HepG2 (cell line): ENCODE data around the gene PTGES3. TPM values are rescaled to one million over a fixed set of nuclear protein-coding genes. Genes with fewer than 3 reads are reported as not detected.

Source experiments
- BORCS8-MEF2B ChIP-seq: sonication (generic); formaldehyde crosslinking; IDR thresholded peaks from 2 replicates; pipeline ENCODE4 v1.8.0; 2022; ENCODE audit warnings: mild to moderate bottlenecking, missing genetic modification reagents
- ISX ChIP-seq: sonication (generic); formaldehyde crosslinking; conservative IDR thresholded peaks from 2 replicates; pipeline ENCODE4 v1.5.0; 2020; ENCODE audit warnings: missing genetic modification reagents
- JARID2 ChIP-seq: sonication (generic); formaldehyde crosslinking; IDR thresholded peaks from 2 replicates; pipeline ENCODE4 v1.8.1; 2023; ENCODE audit warnings: missing genetic modification reagents, inconsistent platforms; ENCODE audit not compliant: insufficient replicate concordance
- MIER3 ChIP-seq: IDR thresholded peaks from 2 replicates; pipeline ENCODE4 v1.6.1; 2016; ENCODE audit warnings: missing compliant biosample characterization, borderline replicate concordance
- PHF20 ChIP-seq: sonication (generic); formaldehyde crosslinking; IDR thresholded peaks from 2 replicates; pipeline ENCODE4 v1.5.0; 2020; ENCODE audit warnings: mild to moderate bottlenecking, missing genetic modification reagents
- SP1 ChIP-seq, 2 experiments: fragments of 450-650 bp in 1 of 2; sonication (generic) in 1 of 2; formaldehyde crosslinking in 1 of 2; IDR thresholded peaks; 2 replicates each; pipeline versions ENCODE4 v1.4.0 to v1.6.1; 2016 to 2020; ENCODE audit warnings: missing genetic modification reagents in 1 of 2
- ZNF12 ChIP-seq: sonication (generic); formaldehyde crosslinking; IDR thresholded peaks from 2 replicates; pipeline ENCODE4 v1.5.0; 2020; ENCODE audit warnings: missing genetic modification reagents
- ZNF383 ChIP-seq: sonication (generic); formaldehyde crosslinking; IDR thresholded peaks from 2 replicates; pipeline ENCODE4 v1.4.0; 2020; ENCODE audit warnings: missing genetic modification reagents, mild to moderate bottlenecking, borderline replicate concordance
- ZNF776 ChIP-seq: sonication (generic); formaldehyde crosslinking; IDR thresholded peaks from 2 replicates; pipeline ENCODE4 v1.4.0; 2020; ENCODE audit warnings: mild to moderate bottlenecking, missing genetic modification reagents
- ZNF792 ChIP-seq: IDR thresholded peaks from 2 replicates; pipeline ENCODE4 v1.6.1; 2016
- polyA plus RNA-seq, 8 experiments: library from polyadenylated mRNA; depleted of rRNA in 3 of 8; stranded (reverse) in 7 of 8; unstranded in 1 of 8; fragments of >200 nt; fragmentation: Illumina TruSeq in 4 of 8; extraction: Trizol in 4 of 8; gene quantifications; 2 replicates each; pipeline versions ENCODE4 v1.2.1 to v1.2.3, GENCODE V29; 2011 to 2016; ENCODE audit warnings: low read depth in 4 of 8, missing spikeins in 1 of 8, mixed read lengths in 1 of 8; ENCODE audit not compliant: insufficient read depth in 1 of 8
- total RNA-seq, 5 experiments: library from RNA; depleted of rRNA; stranded (reverse); fragments of >200 nt; fragmentation: Illumina TruSeq; extraction: Trizol; gene quantifications; 2 replicates each; pipeline ENCODE4 v1.2.3, GENCODE V29; 2016; ENCODE audit warnings: low read depth in 1 of 5
- TF ChIP-seq, protein P1 (sequence below): sonication (generic); formaldehyde crosslinking; IDR thresholded peaks from 2 replicates; pipeline ENCODE4 v1.4.0; 2020; ENCODE audit warnings: missing genetic modification reagents
- TF ChIP-seq, protein P2 (sequence below): sonication (generic); formaldehyde crosslinking; IDR thresholded peaks from 2 replicates; pipeline ENCODE4 v1.4.0; 2020; ENCODE audit warnings: missing genetic modification reagents
- TF ChIP-seq, protein P3 (sequence below): sonication (generic); formaldehyde crosslinking; conservative IDR thresholded peaks from 2 replicates; pipeline ENCODE4 v1.8.0; 2022; ENCODE audit warnings: low read depth, missing genetic modification reagents
- TF ChIP-seq, protein P4 (sequence below): sonication (generic); formaldehyde crosslinking; IDR thresholded peaks from 2 replicates; pipeline ENCODE4 v1.4.0; 2020; ENCODE audit warnings: missing genetic modification reagents
- TF ChIP-seq, protein P5 (sequence below): sonication (generic); formaldehyde crosslinking; IDR thresholded peaks from 2 replicates; pipeline ENCODE4 v1.4.0; 2020; ENCODE audit warnings: missing genetic modification reagents
- TF ChIP-seq, protein P6 (sequence below): sonication (generic); formaldehyde crosslinking; IDR thresholded peaks from 2 replicates; pipeline ENCODE4 v1.4.0; 2020; ENCODE audit warnings: missing genetic modification reagents

The PTGES3 gene
- total and polyA plus RNA-seq, 2 of the 13 experiments (the other 11 are each of a cell fraction or from before 2014, with no cell fraction given), result 54.4 to 159 TPM

DNA sequence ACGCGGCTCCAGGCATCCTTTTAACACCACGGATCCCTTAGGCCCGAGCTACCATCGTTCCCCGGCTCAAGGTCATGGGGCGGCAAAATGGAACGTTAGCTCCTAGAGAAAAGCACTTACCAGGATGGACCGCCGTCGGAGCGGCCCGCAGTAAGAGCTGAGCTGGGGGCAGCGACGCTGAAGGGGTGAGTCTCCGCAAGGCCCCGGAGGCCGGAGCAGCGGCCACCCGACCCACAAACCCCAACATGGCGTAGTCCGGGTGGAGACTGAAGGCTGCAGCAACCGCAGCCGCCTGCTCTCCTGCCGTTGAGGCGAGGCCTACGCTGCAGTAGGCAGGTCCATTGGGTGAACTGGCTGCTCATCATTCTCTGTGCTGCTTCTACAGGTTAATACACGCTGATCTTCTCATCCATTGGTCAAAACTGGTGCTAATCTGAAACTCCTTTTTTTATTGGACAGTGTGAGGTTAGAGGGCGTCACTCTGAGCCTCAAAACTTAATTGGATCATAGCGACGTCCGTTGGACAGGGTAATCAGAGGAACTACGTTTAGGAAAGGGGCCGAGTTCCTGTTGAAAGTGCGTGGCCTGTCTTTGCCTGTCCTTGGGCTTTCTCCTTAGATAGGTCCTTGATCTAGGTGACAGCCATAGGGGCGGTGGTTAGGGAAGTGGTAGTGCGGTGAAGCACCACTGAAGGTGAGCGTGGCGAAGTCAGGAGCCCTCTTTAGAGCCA lies 42.2 kb downstream of the PTGES3 start, which contains the start of gene ATP5F1B (continued):
- TF ChIP-seq, protein P1, sequence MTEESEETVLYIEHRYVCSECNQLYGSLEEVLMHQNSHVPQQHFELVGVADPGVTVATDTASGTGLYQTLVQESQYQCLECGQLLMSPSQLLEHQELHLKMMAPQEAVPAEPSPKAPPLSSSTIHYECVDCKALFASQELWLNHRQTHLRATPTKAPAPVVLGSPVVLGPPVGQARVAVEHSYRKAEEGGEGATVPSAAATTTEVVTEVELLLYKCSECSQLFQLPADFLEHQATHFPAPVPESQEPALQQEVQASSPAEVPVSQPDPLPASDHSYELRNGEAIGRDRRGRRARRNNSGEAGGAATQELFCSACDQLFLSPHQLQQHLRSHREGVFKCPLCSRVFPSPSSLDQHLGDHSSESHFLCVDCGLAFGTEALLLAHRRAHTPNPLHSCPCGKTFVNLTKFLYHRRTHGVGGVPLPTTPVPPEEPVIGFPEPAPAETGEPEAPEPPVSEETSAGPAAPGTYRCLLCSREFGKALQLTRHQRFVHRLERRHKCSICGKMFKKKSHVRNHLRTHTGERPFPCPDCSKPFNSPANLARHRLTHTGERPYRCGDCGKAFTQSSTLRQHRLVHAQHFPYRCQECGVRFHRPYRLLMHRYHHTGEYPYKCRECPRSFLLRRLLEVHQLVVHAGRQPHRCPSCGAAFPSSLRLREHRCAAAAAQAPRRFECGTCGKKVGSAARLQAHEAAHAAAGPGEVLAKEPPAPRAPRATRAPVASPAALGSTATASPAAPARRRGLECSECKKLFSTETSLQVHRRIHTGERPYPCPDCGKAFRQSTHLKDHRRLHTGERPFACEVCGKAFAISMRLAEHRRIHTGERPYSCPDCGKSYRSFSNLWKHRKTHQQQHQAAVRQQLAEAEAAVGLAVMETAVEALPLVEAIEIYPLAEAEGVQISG, result peak; percentile 79
- TF ChIP-seq ZNF776 (CRISPR knock-in tag), result 0 out of 2 replicates have a peak, but pooled peaks have one; percentile 7
- TF ChIP-seq ZNF383 (CRISPR knock-in tag), result no peak; the same call in 1 of the 2 replicates
- 0 out of 2 replicates have a peak, but pooled peaks have one; percentile 43 for TF ChIP-seq BORCS8-MEF2B (CRISPR knock-in tag)
- no peak for TF ChIP-seq ISX (CRISPR knock-in tag)
- peak; percentile 68; the same call in 1 of the 2 replicates for TF ChIP-seq MIER3 (CRISPR knock-in tag)
- TF ChIP-seq PHF20 (CRISPR knock-in tag), result peak; percentile 77
- TF ChIP-seq JARID2, result no peak
- TF ChIP-seq, protein P2, sequence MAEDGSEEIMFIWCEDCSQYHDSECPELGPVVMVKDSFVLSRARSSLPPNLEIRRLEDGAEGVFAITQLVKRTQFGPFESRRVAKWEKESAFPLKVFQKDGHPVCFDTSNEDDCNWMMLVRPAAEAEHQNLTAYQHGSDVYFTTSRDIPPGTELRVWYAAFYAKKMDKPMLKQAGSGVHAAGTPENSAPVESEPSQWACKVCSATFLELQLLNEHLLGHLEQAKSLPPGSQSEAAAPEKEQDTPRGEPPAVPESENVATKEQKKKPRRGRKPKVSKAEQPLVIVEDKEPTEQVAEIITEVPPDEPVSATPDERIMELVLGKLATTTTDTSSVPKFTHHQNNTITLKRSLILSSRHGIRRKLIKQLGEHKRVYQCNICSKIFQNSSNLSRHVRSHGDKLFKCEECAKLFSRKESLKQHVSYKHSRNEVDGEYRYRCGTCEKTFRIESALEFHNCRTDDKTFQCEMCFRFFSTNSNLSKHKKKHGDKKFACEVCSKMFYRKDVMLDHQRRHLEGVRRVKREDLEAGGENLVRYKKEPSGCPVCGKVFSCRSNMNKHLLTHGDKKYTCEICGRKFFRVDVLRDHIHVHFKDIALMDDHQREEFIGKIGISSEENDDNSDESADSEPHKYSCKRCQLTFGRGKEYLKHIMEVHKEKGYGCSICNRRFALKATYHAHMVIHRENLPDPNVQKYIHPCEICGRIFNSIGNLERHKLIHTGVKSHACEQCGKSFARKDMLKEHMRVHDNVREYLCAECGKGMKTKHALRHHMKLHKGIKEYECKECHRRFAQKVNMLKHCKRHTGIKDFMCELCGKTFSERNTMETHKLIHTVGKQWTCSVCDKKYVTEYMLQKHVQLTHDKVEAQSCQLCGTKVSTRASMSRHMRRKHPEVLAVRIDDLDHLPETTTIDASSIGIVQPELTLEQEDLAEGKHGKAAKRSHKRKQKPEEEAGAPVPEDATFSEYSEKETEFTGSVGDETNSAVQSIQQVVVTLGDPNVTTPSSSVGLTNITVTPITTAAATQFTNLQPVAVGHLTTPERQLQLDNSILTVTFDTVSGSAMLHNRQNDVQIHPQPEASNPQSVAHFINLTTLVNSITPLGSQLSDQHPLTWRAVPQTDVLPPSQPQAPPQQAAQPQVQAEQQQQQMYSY (CRISPR knock-in tag), result no peak
- peak; percentile 44; the same call in 1 of the 2 replicates for TF ChIP-seq ZNF12 (CRISPR knock-in tag)
- TF ChIP-seq, protein P3, sequence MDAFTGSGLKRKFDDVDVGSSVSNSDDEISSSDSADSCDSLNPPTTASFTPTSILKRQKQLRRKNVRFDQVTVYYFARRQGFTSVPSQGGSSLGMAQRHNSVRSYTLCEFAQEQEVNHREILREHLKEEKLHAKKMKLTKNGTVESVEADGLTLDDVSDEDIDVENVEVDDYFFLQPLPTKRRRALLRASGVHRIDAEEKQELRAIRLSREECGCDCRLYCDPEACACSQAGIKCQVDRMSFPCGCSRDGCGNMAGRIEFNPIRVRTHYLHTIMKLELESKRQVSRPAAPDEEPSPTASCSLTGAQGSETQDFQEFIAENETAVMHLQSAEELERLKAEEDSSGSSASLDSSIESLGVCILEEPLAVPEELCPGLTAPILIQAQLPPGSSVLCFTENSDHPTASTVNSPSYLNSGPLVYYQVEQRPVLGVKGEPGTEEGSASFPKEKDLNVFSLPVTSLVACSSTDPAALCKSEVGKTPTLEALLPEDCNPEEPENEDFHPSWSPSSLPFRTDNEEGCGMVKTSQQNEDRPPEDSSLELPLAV, result no peak
- TF ChIP-seq, protein P4, sequence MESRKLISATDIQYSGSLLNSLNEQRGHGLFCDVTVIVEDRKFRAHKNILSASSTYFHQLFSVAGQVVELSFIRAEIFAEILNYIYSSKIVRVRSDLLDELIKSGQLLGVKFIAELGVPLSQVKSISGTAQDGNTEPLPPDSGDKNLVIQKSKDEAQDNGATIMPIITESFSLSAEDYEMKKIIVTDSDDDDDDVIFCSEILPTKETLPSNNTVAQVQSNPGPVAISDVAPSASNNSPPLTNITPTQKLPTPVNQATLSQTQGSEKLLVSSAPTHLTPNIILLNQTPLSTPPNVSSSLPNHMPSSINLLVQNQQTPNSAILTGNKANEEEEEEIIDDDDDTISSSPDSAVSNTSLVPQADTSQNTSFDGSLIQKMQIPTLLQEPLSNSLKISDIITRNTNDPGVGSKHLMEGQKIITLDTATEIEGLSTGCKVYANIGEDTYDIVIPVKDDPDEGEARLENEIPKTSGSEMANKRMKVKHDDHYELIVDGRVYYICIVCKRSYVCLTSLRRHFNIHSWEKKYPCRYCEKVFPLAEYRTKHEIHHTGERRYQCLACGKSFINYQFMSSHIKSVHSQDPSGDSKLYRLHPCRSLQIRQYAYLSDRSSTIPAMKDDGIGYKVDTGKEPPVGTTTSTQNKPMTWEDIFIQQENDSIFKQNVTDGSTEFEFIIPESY (CRISPR knock-in tag), result no peak
- TF ChIP-seq, protein P5, sequence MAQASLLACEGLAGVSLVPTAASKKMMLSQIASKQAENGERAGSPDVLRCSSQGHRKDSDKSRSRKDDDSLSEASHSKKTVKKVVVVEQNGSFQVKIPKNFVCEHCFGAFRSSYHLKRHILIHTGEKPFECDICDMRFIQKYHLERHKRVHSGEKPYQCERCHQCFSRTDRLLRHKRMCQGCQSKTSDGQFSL, result no peak
- peak; percentile 78; the same call in 1 of the 2 replicates for TF ChIP-seq ZNF792 (CRISPR knock-in tag)
- TF ChIP-seq SP1 (IDR thresholded peaks at IDR 0.05), result no peak
- TF ChIP-seq SP1 (CRISPR knock-in tag; IDR thresholded peaks at IDR 0.05), result no peak
- TF ChIP-seq, protein P6, sequence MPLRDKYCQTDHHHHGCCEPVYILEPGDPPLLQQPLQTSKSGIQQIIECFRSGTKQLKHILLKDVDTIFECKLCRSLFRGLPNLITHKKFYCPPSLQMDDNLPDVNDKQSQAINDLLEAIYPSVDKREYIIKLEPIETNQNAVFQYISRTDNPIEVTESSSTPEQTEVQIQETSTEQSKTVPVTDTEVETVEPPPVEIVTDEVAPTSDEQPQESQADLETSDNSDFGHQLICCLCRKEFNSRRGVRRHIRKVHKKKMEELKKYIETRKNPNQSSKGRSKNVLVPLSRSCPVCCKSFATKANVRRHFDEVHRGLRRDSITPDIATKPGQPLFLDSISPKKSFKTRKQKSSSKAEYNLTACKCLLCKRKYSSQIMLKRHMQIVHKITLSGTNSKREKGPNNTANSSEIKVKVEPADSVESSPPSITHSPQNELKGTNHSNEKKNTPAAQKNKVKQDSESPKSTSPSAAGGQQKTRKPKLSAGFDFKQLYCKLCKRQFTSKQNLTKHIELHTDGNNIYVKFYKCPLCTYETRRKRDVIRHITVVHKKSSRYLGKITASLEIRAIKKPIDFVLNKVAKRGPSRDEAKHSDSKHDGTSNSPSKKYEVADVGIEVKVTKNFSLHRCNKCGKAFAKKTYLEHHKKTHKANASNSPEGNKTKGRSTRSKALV (CRISPR knock-in tag), result no peak
